ENCODE data around the gene TBPL2.
"Not testable (repeated sequence)": the region's sequence is repeated elsewhere in the genome, so short reads cannot be mapped to it uniquely, and the experiment has no call there.

Gene TBPL2

GRCh38 chr14:55470025-55470424 is 29.6 kb upstream of the TBPL2 start:
- no peak for DNase-seq (ENCODE audit: low read depth, low spot score)
- no peak overlapping the region for H3K4me3 ChIP-seq (ENCODE audit: low read depth, low read length)
- POLR2A ChIA-PET: no interaction called here
- no peak for TF ChIP-seq CTCF (IDR thresholded peaks at IDR 0.05; ENCODE audit: insufficient read depth, low read length, missing control alignments)
- CTCF ChIA-PET: interaction anchor here (1.4 to 3.0 kb wide), 3 partner anchors 11 to 32 kb away, joined by 3 to 7 read pairs (median 5); no protein-coding TSS in a partner anchor

GRCh38 chr14:55467307-55467706 is 26.9 kb upstream of the TBPL2 start:
- CTCF ChIA-PET: no interaction called here
- TF ChIP-seq CTCF (IDR thresholded peaks at IDR 0.05; ENCODE audit: insufficient read depth, low read length, missing control alignments): no peak
- no peak for DNase-seq (ENCODE audit: low read depth, low spot score)
- H3K4me3 ChIP-seq (ENCODE audit: low read depth, low read length): no peak overlapping the region
- POLR2A ChIA-PET: no interaction called here

GRCh38 chr14:55458800-55459515 is 18.5 kb upstream of the TBPL2 start:
- no peak overlapping the region for H3K4me3 ChIP-seq (ENCODE audit: low read depth, low read length)
- TF ChIP-seq CTCF (IDR thresholded peaks at IDR 0.05; ENCODE audit: insufficient read depth, low read length, missing control alignments): no peak
- ChIA-PET POLR2A (interaction anchor here (0.6 kb wide), 1 partner anchor 179 kb away, joined by 4 read pairs; no protein-coding TSS in a partner anchor), CTCF (interaction anchor here (0.6 to 2.3 kb wide), 3 partner anchors 10 to 105 kb away, joined by 3 to 15 read pairs (median 3); no protein-coding TSS in a partner anchor)
- no peak for DNase-seq (ENCODE audit: low read depth, low spot score)

- CTCF ChIA-PET: interaction anchor here (2.3 kb wide), 1 partner anchor 11 kb away, joined by 15 read pairs; no protein-coding TSS in a partner anchor
- no peak for TF ChIP-seq CTCF (IDR thresholded peaks at IDR 0.05; ENCODE audit: insufficient read depth, low read length, missing control alignments)
- no peak overlapping the region for H3K4me3 ChIP-seq (ENCODE audit: low read depth, low read length)
- DNase-seq (ENCODE audit: low read depth, low spot score): no peak
- POLR2A ChIA-PET: no interaction called here
These were observed 17.1 kb upstream of the TBPL2 start for GRCh38 chr14:55457496-55457895.

- H3K4me3 ChIP-seq (ENCODE audit: low read depth, low read length); POLR2A ChIA-PET; DNase-seq (ENCODE audit: low read depth, low spot score): not testable (repeated sequence)
- CTCF ChIA-PET: interaction anchor here (2.3 kb wide), 1 partner anchor 10 kb away, joined by 15 read pairs; no protein-coding TSS in a partner anchor
These were observed 16.0 kb upstream of the TBPL2 start for GRCh38 chr14:55456411-55456810.

GRCh38 chr14:55454264-55455002 is 14.0 kb upstream of the TBPL2 start:
- DNase-seq (ENCODE audit: low read depth, low spot score): no peak
- H3K4me3 ChIP-seq (ENCODE audit: low read depth, low read length): no peak overlapping the region; the same call in 1 of the 2 replicates
- no peak for TF ChIP-seq CTCF (IDR thresholded peaks at IDR 0.05; ENCODE audit: insufficient read depth, low read length, missing control alignments)
- ChIA-PET POLR2A (no interaction called here), CTCF (interaction anchor here (0.9 to 1.8 kb wide), 6 partner anchors 8 to 1020 kb away, joined by 3 to 11 read pairs (median 4); no protein-coding TSS in a partner anchor)

Measured in AG04449 (cell line).